ENCODE measurements around the gene PRKAR1A. TPM values are rescaled to one million over a fixed set of nuclear protein-coding genes. Genes with fewer than 3 reads are reported as not detected.

Gene PRKAR1A
- total RNA-seq: 125 and 152 TPM in 2 replicates

GRCh38 chr17:68512247-68512959, at the start of gene PRKAR1A:
PRKAR1A (plus strand) TSS chr17:68512430; CDS start chr17:68515400, 2,970 bp downstream.

Other genes starting within 250 kb of the PRKAR1A start
- gene SLC16A6, start 221.3 kb upstream of the PRKAR1A start, total RNA-seq: 0.25 TPM in 1 of 2 replicates, not detected in the other
- 1.3 and 3.9 TPM in 2 replicates for gene ARSG, start 220.9 kb upstream of the PRKAR1A start, total RNA-seq
- 27.9 and 48.6 TPM in 2 replicates for gene WIPI1, start 54.9 kb upstream of the PRKAR1A start, total RNA-seq
- gene FAM20A, start 88.9 kb downstream of the PRKAR1A start, total RNA-seq: under 0.01 TPM in 1 of 2 replicates, not detected in the other

All from mesangial cell (primary cell).